Natural killer cell (primary cell): ENCODE measurements around the gene TESMIN. TPM values are rescaled to one million over a fixed set of nuclear protein-coding genes. Genes with fewer than 3 reads are reported as not detected.

Source experiments
- ATAC-seq, 3 donors: fragments of 150-1000 bp in 2 of 3; fragments of 200-7000 bp in 1 of 3; cut with Tn5 transposase; 1 replicate in 1 of 3; 2 replicates in 2 of 3; pipeline ENCODE4 v1.10.0; 2021; ENCODE audit warnings: mild to moderate bottlenecking in 2 of 3, moderate library complexity in 2 of 3
- DNase-seq, 2 donors: peaks; one replicate each; pipeline versions ENCODE4 v3.0.0 to v3.0.0-alpha.2; 2013 to 2021; ENCODE audit warnings: mixed read lengths in 1 of 2
- H3K27ac ChIP-seq: one replicate; pipeline ENCODE4 v1.5.1; 2013; ENCODE audit warnings: mild to moderate bottlenecking, low read length
- H3K27me3 ChIP-seq: one replicate; pipeline ENCODE4 v1.6.1; 2013; ENCODE audit warnings: low read length; ENCODE audit not compliant: control insufficient read depth, insufficient read depth
- H3K36me3 ChIP-seq: one replicate; pipeline ENCODE4 v1.6.1; 2013; ENCODE audit warnings: low read length; ENCODE audit not compliant: control insufficient read depth, insufficient read depth
- H3K4me1 ChIP-seq: one replicate; pipeline ENCODE4 v1.6.1; 2013; ENCODE audit warnings: low read length; ENCODE audit not compliant: control insufficient read depth, insufficient read depth
- H3K4me3 ChIP-seq: one replicate; pipeline ENCODE4 v1.5.1; 2013; ENCODE audit warnings: low read length
- H3K9me3 ChIP-seq: one replicate; pipeline ENCODE4 v1.6.1; 2013; ENCODE audit warnings: low read length; ENCODE audit not compliant: control insufficient read depth, insufficient read depth
- H3K27ac Mint-ChIP-seq, 2 donors: one replicate each; pipeline ENCODE4 v1.8.0; 2022; ENCODE audit warnings: mild to moderate bottlenecking in 2 of 2, mixed read lengths in 2 of 2, moderate library complexity in 1 of 2
- H3K27me3 Mint-ChIP-seq, 2 donors: one replicate each; pipeline ENCODE4 v1.8.0; 2022; ENCODE audit warnings: low read depth in 2 of 2, mixed read lengths in 2 of 2
- H3K36me3 Mint-ChIP-seq: one replicate; pipeline ENCODE4 v1.8.0; 2022; ENCODE audit warnings: mixed read lengths
- H3K4me1 Mint-ChIP-seq, 2 donors: one replicate each; pipeline ENCODE4 v1.8.0; 2022; ENCODE audit warnings: mixed read lengths in 2 of 2
- H3K4me3 Mint-ChIP-seq: one replicate; pipeline ENCODE4 v1.8.0; 2022; ENCODE audit warnings: mild to moderate bottlenecking, moderate library complexity, mixed read lengths
- H3K9me3 Mint-ChIP-seq, 2 donors: one replicate each; pipeline ENCODE4 v1.8.0; 2022; ENCODE audit warnings: mixed read lengths in 2 of 2
- whole genome bisulfite sequencing: methylation state at CpG from one replicate; pipeline ENCODE4 v1.1.7; 2013; ENCODE audit warnings: missing lambda C conversion rate; ENCODE audit not compliant: insufficient coverage; 5-methylcytosine and 5-hydroxymethylcytosine counted together
- intact Hi-C: fragments of 100-400 bp; cut with micrococcal nuclease; formaldehyde crosslinking; loops from one replicate; pipeline ENCODE4 v1.14.2; 2022
- total RNA-seq, 4 donors: library from RNA; stranded (reverse); fragments of 120-200 nt in 1 of 4; gene quantifications; one replicate each; pipeline versions ENCODE4 v1.2.3 to v1.2.4, GENCODE V29; 2013 to 2022
- TF ChIP-seq, protein P1 (sequence below): fragments of 200-600 bp; IDR thresholded peaks from one replicate; pipeline ENCODE4 v1.8.0; 2022; ENCODE audit warnings: antibody characterized with exemption

TESMIN gene
- total RNA-seq, 3 donors from 2014 or later (not counting 1 experiment from before 2014, with no cell fraction given) = 1.1 to 3.9 (median 1.1) TPM

DNA sequence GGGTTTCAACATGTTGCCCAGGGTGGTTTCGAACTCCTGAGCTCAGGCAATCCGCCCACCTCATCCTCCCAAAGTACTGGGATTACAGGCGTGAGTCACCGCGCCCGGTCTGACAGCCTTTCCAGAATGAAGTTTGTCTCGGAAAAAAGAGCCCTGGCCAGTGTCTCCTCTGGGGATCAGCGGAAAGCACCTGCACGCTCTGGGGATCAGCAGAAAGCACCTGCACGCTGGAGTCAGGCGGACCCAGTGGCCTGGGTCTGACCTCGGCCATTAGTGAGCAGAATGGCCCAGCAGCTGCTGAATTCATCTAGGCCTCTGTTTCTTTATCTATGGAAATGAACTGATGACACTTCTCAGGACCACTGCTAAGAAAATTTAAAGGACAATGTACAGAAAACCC is 10.5 kb upstream of the TESMIN start:
- no peak overlapping the region for H3K27ac ChIP-seq
- no peak overlapping the region for H3K4me3 Mint-ChIP-seq
- H3K4me1 Mint-ChIP-seq = peaks cover 0 to 5% of the 10 kb centered on the region in 2 donors
- WGBS = 85% methylated on average over 12 of the region's 12 CpGs
- ATAC-seq = no peak
- no peaks in the 10 kb centered on the region for H3K27me3 ChIP-seq
- TF ChIP-seq, protein P1, sequence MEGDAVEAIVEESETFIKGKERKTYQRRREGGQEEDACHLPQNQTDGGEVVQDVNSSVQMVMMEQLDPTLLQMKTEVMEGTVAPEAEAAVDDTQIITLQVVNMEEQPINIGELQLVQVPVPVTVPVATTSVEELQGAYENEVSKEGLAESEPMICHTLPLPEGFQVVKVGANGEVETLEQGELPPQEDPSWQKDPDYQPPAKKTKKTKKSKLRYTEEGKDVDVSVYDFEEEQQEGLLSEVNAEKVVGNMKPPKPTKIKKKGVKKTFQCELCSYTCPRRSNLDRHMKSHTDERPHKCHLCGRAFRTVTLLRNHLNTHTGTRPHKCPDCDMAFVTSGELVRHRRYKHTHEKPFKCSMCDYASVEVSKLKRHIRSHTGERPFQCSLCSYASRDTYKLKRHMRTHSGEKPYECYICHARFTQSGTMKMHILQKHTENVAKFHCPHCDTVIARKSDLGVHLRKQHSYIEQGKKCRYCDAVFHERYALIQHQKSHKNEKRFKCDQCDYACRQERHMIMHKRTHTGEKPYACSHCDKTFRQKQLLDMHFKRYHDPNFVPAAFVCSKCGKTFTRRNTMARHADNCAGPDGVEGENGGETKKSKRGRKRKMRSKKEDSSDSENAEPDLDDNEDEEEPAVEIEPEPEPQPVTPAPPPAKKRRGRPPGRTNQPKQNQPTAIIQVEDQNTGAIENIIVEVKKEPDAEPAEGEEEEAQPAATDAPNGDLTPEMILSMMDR = no peak
- H3K36me3 ChIP-seq = peaks cover 54% of the 10 kb centered on the region
- H3K9me3 ChIP-seq = no peaks in the 10 kb centered on the region
- no peak overlapping the region for H3K4me3 ChIP-seq
- no peaks in the 10 kb centered on the region for H3K4me1 ChIP-seq
- intact Hi-C loops = no loop called here
- H3K36me3 Mint-ChIP-seq = peaks cover 6% of the 10 kb centered on the region
- H3K27ac Mint-ChIP-seq = peak overlapping the region in 1 of 2 donors; percentile 43
- H3K9me3 Mint-ChIP-seq = no peaks in the 10 kb centered on the region
- no peak for DNase-seq
- H3K27me3 Mint-ChIP-seq = no peaks in the 10 kb centered on the region

DNA sequence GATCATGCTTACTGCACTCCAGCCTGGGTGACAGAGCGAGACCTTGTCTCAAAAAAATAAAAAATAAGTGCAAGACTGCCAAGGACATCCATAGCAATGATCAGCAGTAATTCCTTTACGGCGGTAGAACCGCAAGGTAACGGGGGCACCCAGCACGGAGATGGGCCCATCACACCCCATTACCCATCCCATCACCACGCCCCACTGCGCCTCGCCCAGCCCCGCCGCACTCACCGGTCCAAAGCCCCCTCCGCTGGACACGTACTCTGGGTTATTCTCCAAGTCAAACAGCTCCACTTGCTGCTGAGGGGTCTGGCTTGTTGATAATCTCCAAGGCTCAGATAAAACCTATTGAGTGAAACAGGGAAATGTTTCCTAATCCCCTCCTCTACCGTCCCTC is 8.7 kb upstream of the TESMIN start:
- Histone ChIP-seq H3K4me3 (no peak overlapping the region), H3K27ac (no peak overlapping the region), H3K9me3 (no peaks in the 10 kb centered on the region), H3K27me3 (no peaks in the 10 kb centered on the region), H3K4me1 (no peaks in the 10 kb centered on the region), H3K36me3 (peaks cover 59% of the 10 kb centered on the region)
- DNase-seq = no peak
- peaks cover 0 to 7% of the 10 kb centered on the region in 2 donors for H3K4me1 Mint-ChIP-seq
- ATAC-seq = no peak
- no peaks in the 10 kb centered on the region for H3K27me3 Mint-ChIP-seq
- no peak overlapping the region for H3K27ac Mint-ChIP-seq
- TF ChIP-seq, protein P1 = no peak
- 98% methylated on average over 15 of the region's 15 CpGs for WGBS
- peaks cover 6% of the 10 kb centered on the region for H3K36me3 Mint-ChIP-seq
- H3K9me3 Mint-ChIP-seq = no peaks in the 10 kb centered on the region
- intact Hi-C loops = no loop called here
- H3K4me3 Mint-ChIP-seq = no peak overlapping the region

DNA sequence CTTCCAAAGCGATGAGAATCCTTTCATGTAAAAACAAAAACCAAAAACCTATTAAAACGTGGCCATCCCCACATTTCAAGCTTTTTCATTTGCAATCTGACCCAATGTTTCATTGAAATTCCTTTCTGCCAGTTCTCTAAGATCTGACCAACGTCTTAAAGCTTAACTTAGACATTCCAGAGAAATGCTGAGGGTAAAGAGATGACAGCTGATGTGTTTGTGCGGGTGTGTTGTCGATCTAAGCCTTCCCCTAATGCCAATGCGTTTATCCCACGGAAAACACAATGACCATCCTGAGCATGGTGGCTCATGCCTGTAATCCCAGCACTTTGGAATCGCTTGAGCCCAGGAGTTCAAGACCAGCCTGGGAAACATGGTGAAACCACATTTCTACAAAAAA is 6.4 kb upstream of the TESMIN start:
- Histone ChIP-seq H3K27me3 (no peaks in the 10 kb centered on the region), H3K36me3 (peaks cover 51% of the 10 kb centered on the region), H3K4me1 (no peaks in the 10 kb centered on the region), H3K4me3 (no peak overlapping the region), H3K9me3 (no peaks in the 10 kb centered on the region), H3K27ac (no peak overlapping the region)
- Mint-ChIP-seq H3K4me3 (no peak overlapping the region), H3K4me1 (peaks cover 12 to 17% of the 10 kb centered on the region in 2 donors), H3K27ac (no peak overlapping the region), H3K9me3 (no peaks in the 10 kb centered on the region), H3K27me3 (no peaks in the 10 kb centered on the region), H3K36me3 (peaks cover 6% of the 10 kb centered on the region)
- WGBS = 95% methylated on average over 8 of the region's 8 CpGs
- intact Hi-C loops = no loop called here
- ATAC-seq (no peak), DNase-seq (no peak)
- TF ChIP-seq, protein P1 = no peak

DNA sequence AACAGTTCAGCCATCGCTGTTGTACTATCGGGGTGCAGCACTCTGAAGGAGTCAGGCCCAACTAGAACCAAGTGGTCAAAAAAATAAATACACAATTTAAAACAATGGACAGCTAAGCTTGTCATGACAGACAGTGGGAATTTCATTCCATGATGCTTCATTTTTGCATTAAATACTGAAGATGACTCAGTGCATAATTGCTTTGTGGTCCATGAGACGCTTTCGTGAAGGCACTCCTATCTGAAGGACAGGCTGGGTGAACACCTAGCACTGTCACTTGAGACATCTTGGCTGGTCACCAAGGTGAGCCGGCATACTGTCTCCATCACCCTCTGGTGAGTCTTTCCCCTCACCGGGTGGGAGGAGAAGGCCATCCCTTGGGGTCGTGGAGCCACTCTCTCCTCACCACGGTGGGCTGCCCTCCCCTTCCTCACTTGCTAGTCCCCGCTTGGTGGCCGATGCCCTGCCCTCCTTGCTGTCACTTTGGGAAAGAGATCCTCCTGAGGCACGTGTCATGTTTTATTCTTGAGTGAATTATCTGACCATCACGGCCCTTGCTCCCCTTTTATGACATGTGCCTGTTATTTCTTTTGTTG is 4.9 kb upstream of the TESMIN start:
- intact Hi-C loops = no loop called here
- Histone ChIP-seq H3K9me3 (no peaks in the 10 kb centered on the region), H3K27me3 (no peaks in the 10 kb centered on the region), H3K36me3 (peaks cover 37% of the 10 kb centered on the region), H3K27ac (no peak overlapping the region), H3K4me1 (peaks cover 8% of the 10 kb centered on the region), H3K4me3 (no peak overlapping the region)
- Mint-ChIP-seq H3K27ac (no peak overlapping the region), H3K27me3 (no peaks in the 10 kb centered on the region), H3K4me1 (peaks cover 12 to 17% of the 10 kb centered on the region in 2 donors), H3K36me3 (peaks cover 3% of the 10 kb centered on the region), H3K4me3 (no peak overlapping the region), H3K9me3 (no peaks in the 10 kb centered on the region)
- no peak for ATAC-seq
- no peak for DNase-seq
- TF ChIP-seq, protein P1 = no peak
- WGBS = 96% methylated on average over 12 of the region's 12 CpGs
